Measurements from ENCODE around the gene NPIPB9.
"Not testable (repeated sequence)": the region's sequence is repeated elsewhere in the genome, so short reads cannot be mapped to it uniquely, and the experiment has no call there.

Gene NPIPB9

DNA sequence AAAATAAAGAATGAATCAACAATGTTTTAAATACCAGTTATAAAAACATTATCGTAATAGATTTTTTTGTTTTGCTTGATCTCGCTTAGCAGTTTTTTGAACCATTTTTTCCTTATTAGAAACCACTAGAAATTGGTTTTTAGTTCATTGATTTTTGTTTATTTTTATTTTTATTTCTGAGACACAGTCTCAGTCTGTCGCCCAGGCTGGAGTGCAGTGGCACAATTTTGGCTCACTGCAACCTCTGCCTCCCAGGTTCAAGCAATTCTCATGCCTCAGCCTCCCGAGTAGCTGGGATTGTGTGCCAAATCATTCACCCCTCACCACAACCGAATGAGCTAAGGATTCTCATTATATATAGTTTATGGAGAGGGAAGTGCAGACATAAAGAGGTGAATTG is at the start of gene NPIPB9:
Gene NPIPB9, plus strand, starts transcription at position 301 of the 400 bp plus-strand sequence.
- not testable (repeated sequence) for DNase-seq (ENCODE audit: low read depth, low spot score)

DNA sequence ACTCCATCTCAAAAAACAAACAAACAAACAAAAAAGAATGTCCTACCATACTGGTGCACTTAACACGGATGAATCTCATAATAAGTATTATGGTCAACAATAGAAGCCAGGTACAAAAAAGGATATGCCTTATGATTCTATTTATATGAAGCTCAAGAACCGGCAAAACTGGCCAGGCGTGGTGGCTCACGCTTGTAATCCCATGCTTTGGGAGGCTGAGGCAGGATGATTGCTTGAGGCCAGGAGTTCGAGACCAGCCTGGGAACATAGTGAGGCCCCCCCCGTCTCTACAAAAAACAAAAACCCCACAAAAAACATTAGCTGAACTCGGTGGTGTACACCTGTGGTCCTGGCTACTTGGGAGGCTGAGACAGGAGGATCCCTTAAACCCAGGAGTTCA is 47.3 kb upstream of the NPIPB9 start:
- not testable (repeated sequence) for DNase-seq (ENCODE audit: low read depth, low spot score)

DNA sequence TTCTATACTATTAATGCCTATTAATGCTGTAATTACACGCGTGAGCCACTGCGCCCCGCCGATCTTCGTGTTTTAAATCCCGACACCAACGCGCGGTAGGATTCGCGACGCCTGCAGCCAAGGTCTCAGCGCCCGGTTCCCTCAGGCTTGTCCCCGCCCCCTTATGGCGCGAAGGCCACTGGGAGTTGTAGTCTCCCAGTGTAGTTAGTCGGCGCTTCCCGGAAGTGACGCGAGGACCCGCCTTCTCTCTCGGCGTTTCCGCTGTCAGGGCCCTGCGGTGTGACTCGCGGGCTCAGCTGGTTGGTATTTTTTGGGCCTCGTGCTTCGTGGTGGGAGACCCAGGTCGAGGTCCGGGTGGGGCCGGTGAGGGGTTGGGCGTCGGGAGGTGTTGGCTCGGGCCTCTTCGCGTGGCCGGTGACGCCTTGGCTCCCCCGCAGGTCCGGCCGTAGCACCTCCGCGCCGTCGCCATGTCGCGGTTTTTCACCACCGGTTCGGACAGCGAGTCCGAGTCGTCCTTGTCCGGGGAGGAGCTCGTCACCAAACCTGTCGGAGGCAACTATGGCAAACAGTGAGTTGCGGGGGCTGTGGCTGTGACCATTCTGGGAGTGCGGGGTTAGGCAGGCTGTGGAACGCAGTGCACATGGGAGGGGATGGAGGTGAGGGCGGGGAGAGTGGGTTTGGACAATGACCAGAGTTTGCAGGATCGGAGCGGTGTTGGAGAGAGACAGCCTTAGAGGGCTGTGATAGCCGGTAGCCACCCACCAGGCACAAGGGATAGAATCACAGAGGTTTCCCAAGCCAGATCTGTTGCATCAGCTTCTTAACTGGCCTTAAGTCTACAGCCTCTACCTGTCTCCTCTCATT is 40.1 kb upstream of the NPIPB9 start, which contains the start of gene EIF3C:
Gene EIF3C, plus strand, starts transcription at position 245 of the 864 bp plus-strand sequence. Its CDS starts 223 bp downstream, at position 468.
- not testable (repeated sequence) for DNase-seq (ENCODE audit: low read depth, low spot score)

DNA sequence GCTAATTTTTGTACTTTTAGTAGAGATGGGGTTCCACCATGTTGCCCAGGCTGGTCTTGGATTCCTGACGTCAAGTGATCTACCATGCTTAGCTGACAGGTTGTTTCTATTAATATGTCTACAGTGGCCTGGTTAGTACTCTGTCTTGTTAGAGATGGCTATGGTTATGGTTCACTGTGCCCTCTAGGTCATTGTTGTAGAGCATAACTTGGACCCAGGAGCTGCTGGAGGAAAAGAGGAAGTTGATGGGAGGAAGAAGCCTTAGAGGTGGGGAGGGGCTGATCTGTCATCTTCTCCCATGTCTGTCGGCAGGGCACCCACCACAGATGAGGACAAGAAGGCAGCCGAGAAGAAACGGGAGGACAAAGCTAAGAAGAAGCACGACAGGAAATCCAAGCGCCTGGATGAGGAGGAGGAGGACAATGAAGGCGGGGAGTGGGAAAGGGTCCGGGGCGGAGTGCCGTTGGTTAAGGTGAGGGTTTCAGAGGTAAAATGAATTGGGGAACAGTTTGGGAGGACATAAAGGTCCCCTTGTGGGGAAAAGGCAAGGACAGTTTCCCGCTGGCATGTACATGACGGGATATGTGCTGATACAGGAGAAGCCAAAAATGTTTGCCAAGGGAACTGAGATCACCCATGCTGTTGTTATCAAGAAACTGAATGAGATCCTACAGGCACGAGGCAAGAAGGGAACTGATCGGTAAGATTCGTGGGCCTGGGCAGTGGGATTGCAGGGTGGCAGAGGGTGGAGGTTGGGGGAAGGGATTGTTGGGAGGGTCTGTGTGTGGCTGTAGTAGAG is 28.5 kb upstream of the NPIPB9 start:
- DNase-seq (ENCODE audit: low read depth, low spot score), result not testable (repeated sequence)

DNA sequence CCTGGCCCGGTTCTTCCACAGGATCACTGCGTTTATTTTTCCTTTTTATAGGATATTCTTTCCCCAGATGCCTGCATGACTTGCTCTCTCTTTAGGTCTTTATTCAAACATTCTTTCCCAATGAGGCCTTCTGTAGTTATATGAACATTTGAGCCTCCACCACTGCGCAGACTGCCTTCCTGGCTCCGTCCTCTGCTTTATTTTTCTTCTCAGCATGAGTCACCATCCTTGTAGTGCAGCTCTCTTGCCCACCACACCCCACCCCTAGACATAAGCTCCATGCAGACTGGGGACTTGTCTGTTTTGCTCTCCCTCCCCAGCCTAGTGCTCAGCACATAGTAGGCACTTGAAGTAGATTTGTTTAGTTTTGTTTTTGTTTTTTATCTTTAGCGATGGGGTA is 20.3 kb upstream of the NPIPB9 start:
- DNase-seq (ENCODE audit: low read depth, low spot score), result not testable (repeated sequence)

DNA sequence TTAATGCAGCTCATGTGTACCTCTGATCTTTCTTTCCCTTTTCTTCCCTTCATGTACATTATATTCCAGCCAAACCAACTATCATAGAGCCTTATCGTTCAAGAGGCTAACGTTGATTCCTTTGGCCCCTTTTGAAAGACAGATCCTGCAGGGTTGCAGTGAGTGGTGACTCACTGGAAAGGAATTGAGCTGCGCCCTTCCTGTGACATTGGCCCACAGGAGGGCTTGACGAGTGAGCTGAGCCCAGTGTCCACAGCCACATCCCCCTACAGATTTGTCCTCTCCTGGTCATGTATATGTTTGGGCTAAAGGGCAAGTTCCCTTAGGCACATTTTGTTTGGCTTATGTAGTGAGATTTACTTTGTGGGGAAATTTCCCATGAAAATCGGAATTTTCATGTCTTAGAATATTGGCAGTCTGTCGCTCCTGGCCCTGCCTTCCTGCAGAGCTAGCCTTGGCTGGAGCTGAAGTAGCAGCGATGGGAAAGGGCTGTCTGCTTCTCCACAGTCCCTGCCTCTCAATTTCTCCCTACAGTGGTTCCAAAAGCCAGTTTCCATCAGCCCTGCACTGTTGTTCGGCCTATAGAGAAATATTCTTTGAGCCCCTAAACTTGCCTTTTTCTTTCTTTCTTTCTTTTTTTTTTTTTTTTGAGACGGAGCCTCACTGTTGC is 19.0 kb upstream of the NPIPB9 start:
- not testable (repeated sequence) for DNase-seq (ENCODE audit: low read depth, low spot score)

DNA sequence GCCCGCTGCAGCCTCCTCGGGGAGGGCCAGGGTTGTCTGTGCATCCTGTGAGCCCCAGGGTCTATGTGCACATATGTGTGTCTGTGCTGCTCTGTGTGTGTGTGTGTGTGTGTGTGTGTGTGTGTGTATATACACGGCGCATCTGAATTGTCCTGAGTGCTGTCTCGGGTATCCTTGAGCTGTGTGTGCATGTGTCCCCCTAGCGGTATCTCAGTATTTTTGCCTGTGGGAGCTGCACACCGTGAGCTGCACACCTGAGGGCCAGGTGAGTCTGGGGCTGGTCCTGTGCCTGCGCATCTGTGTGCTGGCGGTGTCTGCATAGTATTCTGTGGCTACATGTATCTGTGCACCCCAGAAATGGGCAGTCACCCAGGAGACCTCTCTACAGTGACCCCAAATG is 11.8 kb upstream of the NPIPB9 start:
- not testable (repeated sequence) for DNase-seq (ENCODE audit: low read depth, low spot score)

DNA sequence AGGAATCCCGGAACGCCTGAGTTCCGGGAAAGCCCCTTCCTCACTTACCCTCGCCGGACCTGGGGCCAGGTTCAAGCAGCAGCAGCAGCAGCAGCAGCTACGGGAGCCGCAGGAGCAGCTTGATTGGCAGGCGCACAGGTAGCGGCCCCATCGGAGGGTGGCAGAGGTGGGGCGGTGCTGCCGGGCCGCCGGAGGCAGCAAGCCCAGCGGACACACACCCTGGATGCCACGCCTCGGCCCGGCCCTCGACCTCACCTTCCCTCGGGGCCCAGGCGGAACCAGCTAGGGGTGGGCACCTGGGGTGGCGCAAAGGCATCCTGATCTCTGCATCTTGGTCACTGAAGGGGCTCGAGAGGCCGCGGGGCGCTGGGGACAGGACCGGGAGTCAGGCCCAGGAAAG is 11.0 kb upstream of the NPIPB9 start:
- not testable (repeated sequence) for DNase-seq (ENCODE audit: low read depth, low spot score)

DNA sequence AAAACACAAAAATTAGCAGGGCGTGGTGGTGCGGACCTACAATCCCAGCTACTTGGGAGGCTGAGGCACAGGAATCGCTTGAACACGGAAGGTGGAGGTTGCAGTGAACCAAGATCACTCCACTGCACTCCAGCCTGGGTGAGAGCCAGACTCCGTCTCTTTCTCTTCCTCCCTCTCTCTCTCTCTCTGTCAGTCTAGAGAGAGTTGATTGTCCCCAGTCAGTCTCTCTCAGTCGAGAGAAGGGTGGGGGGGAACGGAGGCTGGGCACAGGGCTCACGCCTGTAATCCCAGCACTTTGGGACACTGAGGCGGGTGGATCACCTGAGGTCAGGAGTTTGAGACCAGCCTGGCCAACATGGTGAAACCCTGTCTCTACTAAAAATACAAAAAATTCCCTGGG is 10.3 kb upstream of the NPIPB9 start:
- not testable (repeated sequence) for DNase-seq (ENCODE audit: low read depth, low spot score)

DNA sequence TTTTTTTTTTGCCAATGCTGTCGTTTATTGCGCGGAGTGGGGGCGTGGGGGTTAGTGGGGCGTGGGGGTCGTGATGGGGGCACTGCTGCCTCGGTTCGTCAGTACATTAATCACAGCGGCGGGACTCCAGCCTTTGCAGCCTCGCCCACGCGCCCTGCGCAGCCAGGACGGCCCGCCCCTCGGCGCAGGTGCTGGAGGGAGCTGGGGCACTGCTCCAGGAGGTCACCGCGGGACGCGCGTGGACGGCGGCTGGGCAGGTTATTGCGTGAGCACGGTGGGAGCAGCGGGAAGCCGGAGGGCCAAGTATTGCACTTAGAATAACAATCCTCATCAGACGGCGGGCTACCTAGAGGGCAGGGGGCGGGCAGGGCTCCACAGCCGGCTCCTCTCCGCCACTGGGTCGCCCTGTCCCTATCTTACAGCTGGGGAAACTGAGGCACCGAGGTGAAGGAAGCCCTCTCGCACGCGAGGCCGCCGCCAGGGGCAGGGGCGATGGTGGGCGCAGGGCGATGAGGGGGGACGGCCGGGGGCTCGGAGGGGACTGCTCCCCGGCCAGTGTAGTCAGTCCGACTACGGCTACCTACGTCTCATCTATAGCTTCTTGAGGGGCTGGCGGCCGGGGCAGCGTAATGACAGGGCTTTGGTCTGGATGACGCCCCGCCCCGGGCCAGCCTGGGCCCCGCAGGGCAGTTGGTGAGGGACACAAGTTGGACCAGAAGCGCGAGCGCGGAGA is 4.8 kb upstream of the NPIPB9 start:
- not testable (repeated sequence) for DNase-seq (ENCODE audit: low read depth, low spot score)

DNA sequence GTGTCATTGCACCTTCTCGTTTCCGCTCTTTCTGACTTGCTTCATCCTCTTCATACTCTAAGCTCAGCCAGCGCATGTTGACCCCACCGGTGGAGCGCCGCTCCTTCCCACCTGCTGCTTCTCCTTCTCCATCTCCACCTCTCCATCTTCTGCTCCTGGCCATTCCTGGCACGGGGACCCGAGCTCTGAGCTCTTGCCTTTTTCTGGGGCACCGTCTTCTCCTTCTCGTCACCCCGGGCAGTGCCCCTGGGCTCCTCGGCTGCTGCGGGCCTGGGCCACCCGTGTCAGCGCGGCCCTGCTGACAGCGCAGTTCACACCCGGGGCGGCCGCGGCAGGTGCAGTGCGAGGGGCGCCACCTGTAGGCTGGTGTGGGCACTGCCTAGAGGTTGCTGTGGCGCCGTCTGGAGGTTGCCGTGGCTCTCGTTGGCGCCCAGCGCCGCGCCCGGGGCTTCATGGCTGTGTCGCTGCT is 1.6 kb upstream of the NPIPB9 start:
- DNase-seq (ENCODE audit: low read depth, low spot score), result not testable (repeated sequence)

DNA sequence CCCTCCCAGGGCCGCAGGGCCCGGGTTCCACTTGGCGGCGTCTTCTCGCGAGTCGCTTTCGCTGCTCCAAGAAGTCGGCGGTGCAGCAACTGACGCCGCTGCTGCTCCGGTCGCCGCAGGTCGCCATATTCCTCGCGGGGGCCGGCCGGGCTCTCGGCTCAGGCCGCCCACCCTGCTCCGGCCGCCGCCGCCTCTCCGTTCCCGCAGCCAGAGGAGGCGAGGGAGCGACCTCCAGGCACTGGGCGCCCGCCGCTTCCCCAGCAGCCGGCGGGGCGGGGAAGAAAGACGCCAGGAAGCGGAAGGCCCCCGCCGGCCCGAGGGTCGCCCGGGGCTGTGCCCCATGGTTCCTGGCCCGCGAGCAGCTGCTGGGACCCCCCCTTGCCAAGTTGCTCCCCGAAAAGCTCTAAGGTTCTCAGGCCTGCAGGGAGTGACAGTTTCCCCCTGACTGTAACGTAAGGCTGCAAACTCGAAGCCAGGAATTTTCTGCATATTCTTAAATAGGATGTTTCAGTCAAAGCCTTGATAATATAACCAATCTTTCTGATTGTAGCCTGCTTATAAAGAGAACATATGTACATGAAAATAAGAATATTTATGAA is 1.0 kb upstream of the NPIPB9 start:
- not testable (repeated sequence) for DNase-seq (ENCODE audit: low read depth, low spot score)

DNA sequence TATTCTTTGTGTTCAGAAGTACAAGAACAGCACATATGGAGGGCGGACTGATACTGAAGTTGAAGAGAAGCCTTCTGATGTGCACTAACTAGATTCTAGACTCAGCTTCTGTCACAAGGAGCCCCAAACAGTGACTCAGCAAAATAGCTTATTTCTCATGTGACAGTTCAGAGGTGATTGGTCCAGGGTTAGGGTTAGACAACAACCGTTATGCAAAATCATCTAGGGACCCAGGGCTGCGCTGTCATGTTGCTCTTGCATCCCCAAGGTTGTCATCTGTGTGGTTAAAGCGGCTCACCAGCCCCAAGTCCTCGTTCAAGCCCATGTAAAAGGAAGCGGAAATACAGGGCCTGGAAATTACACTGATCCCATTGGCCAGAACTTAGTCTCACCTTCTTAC is 30.1 kb downstream of the NPIPB9 start:
- DNase-seq (ENCODE audit: low read depth, low spot score), result not testable (repeated sequence)

DNA sequence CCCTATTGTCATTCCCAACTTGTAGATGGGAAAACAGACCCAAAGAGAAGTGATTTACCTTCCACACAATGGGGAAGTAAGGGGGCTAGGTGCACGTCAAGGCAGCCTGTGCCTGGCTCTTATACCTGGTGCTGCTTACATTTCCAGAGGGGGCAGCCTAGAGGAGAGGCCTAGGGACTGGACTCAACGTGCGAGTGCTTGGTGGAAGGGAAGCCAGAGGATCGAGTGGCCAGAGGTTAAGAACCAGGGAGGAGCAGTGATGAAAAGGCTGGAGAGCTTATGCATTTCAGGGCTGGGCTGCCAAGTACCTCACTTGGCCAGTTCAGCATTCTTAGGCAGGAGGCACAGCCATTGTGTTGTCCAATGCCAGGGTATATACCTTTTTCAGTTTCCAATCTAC is 30.8 kb downstream of the NPIPB9 start:
- DNase-seq (ENCODE audit: low read depth, low spot score), result not testable (repeated sequence)

DNA sequence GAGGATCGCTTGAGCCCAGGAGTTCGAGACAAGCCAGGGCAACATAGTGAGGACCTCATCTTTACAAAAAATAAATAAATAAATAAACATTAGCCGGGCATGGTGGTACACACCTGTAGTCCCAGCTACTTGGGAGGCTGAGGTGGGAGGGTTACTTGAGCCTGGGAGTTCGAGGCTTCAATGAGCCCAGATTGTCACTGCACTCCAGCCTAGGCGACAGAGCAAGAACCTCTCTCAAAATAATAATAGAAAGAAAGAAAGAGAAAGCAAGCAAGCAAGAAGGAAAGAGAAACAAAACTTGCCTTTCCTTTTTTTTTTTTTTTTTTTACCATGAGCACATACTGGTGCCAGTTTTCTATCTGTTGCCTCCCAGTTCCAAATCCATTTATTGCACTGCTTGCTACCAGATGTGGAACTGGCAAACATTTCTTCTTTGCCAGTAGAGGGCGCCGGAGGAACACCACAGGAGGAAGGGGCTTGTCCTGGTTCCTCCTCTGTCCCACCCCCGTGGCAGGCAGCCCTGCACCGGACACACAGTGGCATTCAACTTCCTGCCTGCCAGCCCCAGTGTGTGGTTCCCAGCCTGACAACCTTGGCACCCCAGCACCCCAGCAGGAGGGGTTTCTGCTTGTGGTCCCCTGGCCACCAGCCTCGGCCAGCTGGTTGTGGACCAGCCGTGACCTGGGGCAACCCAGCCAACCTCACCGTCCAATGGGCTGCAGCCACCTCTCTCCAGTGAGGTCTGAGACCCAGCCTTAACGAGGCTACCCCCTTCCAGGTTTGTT is 50.8 kb downstream of the NPIPB9 start:
- not testable (repeated sequence) for DNase-seq (ENCODE audit: low read depth, low spot score)

DNA sequence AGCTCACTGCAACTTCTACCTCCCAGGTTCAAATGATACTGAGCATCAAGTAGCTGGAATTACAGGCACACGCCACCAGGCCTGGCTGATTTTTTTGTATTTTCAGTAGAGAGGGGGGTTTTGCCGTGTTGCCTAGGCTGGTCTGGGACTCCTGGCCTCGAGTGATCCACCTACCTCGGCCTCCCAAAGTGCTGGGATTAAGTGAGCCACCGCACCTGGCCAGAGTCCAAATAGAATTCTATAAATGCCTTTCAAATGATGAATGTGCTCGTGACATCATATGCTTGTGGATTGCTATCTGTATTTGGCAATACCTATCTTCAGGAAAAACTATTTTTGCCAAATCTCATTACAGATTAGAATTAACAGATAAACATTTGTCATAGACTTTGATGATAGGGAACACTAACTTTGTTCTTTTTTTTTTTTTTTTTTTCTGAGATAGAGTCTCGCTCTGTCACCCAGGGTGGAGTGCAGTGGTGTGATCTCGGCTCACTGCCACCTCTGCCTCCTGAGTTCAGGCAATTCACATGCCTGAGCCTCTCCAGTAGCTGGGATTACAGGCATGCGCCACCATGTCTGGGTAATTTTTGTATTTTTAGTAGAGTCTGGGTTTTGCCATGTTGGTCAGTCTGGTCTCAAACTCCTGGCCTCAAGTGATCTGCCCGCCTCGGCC is 56.0 kb downstream of the NPIPB9 start:
- DNase-seq (ENCODE audit: low read depth, low spot score), result not testable (repeated sequence)

DNA sequence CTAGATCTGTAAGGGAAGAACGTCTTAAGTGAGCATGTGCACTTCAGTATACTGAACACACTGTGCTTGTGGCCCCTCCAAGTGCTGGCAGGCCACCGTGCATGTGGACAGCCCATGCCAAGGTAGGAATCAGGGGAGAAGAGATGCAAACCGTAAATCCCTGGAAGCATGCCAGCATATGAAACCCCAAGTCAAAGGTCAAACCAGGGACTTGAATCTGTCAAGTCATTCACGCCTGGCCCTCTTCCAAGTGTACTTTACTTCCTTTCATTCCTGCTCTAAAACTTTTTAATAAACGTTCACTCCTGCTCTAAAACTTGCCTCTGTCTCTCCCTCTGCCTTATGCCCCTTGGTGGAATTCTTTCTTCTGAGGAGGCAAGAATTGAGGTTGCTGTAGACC is 68.4 kb downstream of the NPIPB9 start:
- DNase-seq (ENCODE audit: low read depth, low spot score), result no peak

DNA sequence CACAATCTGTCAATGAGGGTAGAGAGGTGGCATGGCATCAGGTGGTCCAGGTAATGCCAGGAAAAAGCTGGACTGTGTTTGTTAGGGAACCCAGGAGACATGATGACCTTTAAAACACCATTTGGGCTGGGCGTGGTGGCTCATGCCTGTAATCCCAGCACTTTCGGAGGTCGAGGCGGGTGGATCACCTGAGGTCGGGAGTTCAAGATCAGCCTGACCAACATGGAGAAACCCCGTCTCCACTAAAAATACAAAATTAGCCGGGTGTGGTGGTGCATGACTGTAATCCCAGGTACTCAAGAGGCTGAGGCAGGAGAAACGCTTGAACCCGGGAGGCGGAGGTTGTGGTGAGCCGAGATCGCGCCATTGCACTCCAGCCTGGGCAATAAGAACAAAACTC is 69.0 kb downstream of the NPIPB9 start:
- DNase-seq (ENCODE audit: low read depth, low spot score), result not testable (repeated sequence)

DNA sequence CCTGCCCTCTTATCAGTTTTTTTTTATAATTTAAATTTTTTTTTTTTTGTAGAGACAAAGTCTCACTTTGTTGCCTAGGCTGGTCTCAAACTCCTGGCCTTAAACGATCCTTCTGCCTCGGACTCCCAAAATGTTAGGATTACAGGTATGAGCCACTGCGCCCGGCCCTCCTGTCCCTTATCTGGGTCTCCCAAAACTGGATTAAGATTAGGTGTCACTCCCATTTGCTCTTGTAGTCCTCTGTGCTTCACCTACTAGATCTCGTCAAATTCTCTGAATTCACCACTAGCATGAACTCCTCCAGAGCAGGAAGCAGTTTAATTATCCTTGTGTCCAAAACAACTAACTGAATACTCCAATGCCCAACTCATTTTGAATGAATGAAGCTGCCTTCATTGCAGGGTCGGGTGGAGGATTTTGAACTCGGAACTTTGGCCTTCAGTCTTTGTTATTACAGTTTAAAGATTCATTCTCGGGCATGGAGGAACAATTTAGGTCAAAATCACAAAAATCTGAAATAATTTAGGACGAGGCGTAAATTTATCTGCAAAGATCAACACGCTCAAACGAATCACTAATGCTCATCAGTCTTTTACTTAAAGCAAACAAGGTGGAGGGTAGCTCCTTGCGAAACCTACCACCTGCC is 70.4 kb downstream of the NPIPB9 start:
- DNase-seq (ENCODE audit: low read depth, low spot score), result no peak

Data from ELF-1 (cell line).